ENCODE results near the gene FLNB.

The FLNB gene

GRCh38 chr3:57961828-57962447, 46.3 kb upstream of the FLNB start:
- peak; percentile 67 for DNase-seq (ENCODE audit: low read depth)
- TF ChIP-seq, protein P1, sequence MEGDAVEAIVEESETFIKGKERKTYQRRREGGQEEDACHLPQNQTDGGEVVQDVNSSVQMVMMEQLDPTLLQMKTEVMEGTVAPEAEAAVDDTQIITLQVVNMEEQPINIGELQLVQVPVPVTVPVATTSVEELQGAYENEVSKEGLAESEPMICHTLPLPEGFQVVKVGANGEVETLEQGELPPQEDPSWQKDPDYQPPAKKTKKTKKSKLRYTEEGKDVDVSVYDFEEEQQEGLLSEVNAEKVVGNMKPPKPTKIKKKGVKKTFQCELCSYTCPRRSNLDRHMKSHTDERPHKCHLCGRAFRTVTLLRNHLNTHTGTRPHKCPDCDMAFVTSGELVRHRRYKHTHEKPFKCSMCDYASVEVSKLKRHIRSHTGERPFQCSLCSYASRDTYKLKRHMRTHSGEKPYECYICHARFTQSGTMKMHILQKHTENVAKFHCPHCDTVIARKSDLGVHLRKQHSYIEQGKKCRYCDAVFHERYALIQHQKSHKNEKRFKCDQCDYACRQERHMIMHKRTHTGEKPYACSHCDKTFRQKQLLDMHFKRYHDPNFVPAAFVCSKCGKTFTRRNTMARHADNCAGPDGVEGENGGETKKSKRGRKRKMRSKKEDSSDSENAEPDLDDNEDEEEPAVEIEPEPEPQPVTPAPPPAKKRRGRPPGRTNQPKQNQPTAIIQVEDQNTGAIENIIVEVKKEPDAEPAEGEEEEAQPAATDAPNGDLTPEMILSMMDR (conservative IDR thresholded peaks at IDR 0.05; ENCODE audit: control insufficient read depth, insufficient read depth, low read depth, low read length), result peak; percentile 47
- H3K4me3 ChIP-seq (ENCODE audit: control insufficient read depth, low read depth, low read length), result no peak overlapping the region

DNA sequence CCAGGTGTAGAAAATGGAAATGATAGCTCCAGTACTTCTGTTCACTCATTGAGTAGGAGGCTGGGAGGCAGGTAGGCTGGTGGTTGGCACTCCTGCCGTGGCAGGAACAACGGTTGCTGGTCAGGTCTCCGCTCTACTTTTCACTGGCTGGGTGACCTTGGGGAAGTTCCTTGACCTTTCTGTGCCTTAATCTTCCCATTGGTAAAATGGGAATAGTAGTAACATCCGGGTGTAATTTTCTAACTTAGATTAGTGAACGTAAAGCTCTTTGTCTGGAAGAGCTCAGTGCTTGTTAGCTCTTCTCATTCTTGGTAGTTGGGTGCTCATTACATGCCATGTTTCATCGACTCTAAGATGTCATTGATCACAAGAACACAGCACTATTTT, 45.8 kb upstream of the FLNB start:
- DNase-seq (ENCODE audit: low read depth), result no peak
- no peak overlapping the region for H3K4me3 ChIP-seq (ENCODE audit: control insufficient read depth, low read depth, low read length)
- TF ChIP-seq, protein P1 (conservative IDR thresholded peaks at IDR 0.05; ENCODE audit: control insufficient read depth, insufficient read depth, low read depth, low read length), result no peak

GRCh38 chr3:57963811-57964346, 44.3 kb upstream of the FLNB start:
- TF ChIP-seq, protein P1 (conservative IDR thresholded peaks at IDR 0.05; ENCODE audit: control insufficient read depth, insufficient read depth, low read depth, low read length), result no peak

DNA sequence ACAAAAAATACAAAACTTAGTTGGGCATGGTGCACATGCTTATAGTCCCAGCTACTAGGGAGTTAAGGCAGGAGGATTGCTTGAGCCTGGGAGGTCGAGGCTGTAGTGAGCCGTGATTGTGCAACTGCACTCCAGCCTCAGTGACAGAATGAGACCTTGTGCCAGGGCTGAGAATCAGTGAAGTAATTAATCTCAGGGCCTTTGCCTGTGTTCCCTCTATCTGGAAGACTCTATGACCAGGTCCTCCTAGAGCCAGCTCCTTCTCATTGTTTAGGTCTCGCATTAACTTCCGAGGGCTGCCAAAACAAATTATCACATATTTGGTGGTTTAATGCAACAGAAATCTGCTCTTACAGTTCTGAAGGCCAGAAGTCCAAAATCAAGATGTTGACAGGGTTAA, 41.4 kb upstream of the FLNB start:
- DNase-seq (ENCODE audit: low read depth), result peak; percentile 59
- H3K4me3 ChIP-seq (ENCODE audit: control insufficient read depth, low read depth, low read length), result no peak overlapping the region
- TF ChIP-seq, protein P1 (conservative IDR thresholded peaks at IDR 0.05; ENCODE audit: control insufficient read depth, insufficient read depth, low read depth, low read length), result no peak

More at GRCh38 chr3:57963811-57964346, 44.3 kb upstream of the FLNB start:
- no peak overlapping the region for H3K4me3 ChIP-seq (ENCODE audit: control insufficient read depth, low read depth, low read length)
- DNase-seq (ENCODE audit: low read depth), result no peak

GRCh38 chr3:57967590-57967989, 40.6 kb upstream of the FLNB start:
- DNase-seq (ENCODE audit: low read depth), result no peak
- TF ChIP-seq, protein P1 (conservative IDR thresholded peaks at IDR 0.05; ENCODE audit: control insufficient read depth, insufficient read depth, low read depth, low read length), result no peak
- no peak overlapping the region for H3K4me3 ChIP-seq (ENCODE audit: control insufficient read depth, low read depth, low read length)

- H3K4me3 ChIP-seq (ENCODE audit: control insufficient read depth, low read depth, low read length), result no peak overlapping the region
- TF ChIP-seq, protein P1 (conservative IDR thresholded peaks at IDR 0.05; ENCODE audit: control insufficient read depth, insufficient read depth, low read depth, low read length), result no peak
- DNase-seq (ENCODE audit: low read depth), result no peak
Measured at GRCh38 chr3:57968501-57968900, 39.7 kb upstream of the FLNB start.
